GM06990 (cell line): ENCODE measurements around the gene RIMBP3C.
"Not testable (repeated sequence)": the region's sequence is repeated elsewhere in the genome, so short reads cannot be mapped to it uniquely, and the experiment has no call there.

Experiments used
- DNase-seq: peaks from one replicate; pipeline ENCODE4 v3.0.0-alpha.2; 2011; ENCODE audit not compliant: insufficient read length; ENCODE audit errors: extremely low read depth
- H3K27me3 ChIP-seq: replicated peaks from 2 replicates; pipeline ENCODE4 v1.6.0; 2011; ENCODE audit warnings: low read length; ENCODE audit not compliant: control insufficient read depth, insufficient read depth
- H3K36me3 ChIP-seq: 2 replicates; pipeline ENCODE4 v1.5.1; 2011; ENCODE audit warnings: low read length; ENCODE audit not compliant: control insufficient read depth, insufficient read depth
- H3K4me3 ChIP-seq: replicated peaks from 2 replicates; pipeline ENCODE4 v1.5.1; 2011; ENCODE audit warnings: low read depth, mild to moderate bottlenecking, control low read depth, low read length
- TF ChIP-seq, protein P1 (sequence below): IDR thresholded peaks from 2 replicates; pipeline ENCODE4 v1.5.1; 2011; ENCODE audit warnings: low read length, control low read depth, mild to moderate bottlenecking, inconsistent platforms; ENCODE audit not compliant: insufficient read depth, poor library complexity, severe bottlenecking

RIMBP3C gene

DNA sequence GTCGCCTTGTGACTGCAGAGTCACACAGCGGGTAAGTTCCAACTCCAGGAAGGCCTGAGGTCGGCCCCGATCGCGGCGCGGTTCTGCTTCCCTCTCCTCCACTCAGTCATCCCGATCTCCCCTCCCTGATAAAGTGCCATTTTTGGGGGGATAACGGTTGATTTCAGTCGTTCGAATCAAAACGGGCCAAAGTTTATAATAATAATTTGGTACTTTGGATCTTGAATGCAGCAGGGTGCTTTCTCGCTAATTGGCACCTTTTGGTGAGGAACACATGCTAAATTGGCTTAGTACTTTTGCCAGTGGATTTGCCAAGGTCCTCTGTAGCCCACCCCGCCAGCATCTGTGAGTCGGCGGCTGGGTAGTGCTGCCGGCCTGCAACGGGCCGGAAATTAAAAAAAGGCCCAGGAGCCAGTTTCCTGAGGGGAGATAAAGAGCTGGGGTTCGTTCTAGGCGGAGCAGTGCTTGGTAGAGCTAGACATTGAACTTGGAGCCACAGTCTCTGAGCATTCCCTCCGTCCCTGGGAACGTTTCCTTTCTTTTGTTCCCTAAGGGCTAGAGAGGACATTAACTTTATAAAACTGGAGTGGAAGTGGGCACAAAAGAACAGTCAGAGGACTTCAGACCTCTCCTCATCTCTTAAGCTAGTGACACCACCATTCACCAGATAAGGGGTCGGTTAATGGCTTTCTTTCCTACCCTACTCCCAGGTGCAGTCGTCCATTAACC, 17.2 kb upstream of the RIMBP3C start:
- peaks cover 4% of the 10 kb centered on the region for H3K36me3 ChIP-seq
- H3K27me3 ChIP-seq: no peaks in the 10 kb centered on the region
- no peak for DNase-seq
- peak overlapping the region; percentile 88 for H3K4me3 ChIP-seq
- TF ChIP-seq, protein P1, sequence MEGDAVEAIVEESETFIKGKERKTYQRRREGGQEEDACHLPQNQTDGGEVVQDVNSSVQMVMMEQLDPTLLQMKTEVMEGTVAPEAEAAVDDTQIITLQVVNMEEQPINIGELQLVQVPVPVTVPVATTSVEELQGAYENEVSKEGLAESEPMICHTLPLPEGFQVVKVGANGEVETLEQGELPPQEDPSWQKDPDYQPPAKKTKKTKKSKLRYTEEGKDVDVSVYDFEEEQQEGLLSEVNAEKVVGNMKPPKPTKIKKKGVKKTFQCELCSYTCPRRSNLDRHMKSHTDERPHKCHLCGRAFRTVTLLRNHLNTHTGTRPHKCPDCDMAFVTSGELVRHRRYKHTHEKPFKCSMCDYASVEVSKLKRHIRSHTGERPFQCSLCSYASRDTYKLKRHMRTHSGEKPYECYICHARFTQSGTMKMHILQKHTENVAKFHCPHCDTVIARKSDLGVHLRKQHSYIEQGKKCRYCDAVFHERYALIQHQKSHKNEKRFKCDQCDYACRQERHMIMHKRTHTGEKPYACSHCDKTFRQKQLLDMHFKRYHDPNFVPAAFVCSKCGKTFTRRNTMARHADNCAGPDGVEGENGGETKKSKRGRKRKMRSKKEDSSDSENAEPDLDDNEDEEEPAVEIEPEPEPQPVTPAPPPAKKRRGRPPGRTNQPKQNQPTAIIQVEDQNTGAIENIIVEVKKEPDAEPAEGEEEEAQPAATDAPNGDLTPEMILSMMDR: no peak

GRCh38 chr22:21567456-21568346, 16.4 kb upstream of the RIMBP3C start, which contains the start of gene UBE2L3:
TSS of gene UBE2L3 (plus strand) at chr22:21567714. CDS start at chr22:21567745, 31 bp downstream.
- no peaks in the 10 kb centered on the region for H3K36me3 ChIP-seq
- peak; percentile 87 for DNase-seq
- TF ChIP-seq, protein P1: no peak
- peak within 1 kb of the TSS; percentile 88 for H3K4me3 ChIP-seq
- H3K27me3 ChIP-seq: no peaks in the 10 kb centered on the region

DNA sequence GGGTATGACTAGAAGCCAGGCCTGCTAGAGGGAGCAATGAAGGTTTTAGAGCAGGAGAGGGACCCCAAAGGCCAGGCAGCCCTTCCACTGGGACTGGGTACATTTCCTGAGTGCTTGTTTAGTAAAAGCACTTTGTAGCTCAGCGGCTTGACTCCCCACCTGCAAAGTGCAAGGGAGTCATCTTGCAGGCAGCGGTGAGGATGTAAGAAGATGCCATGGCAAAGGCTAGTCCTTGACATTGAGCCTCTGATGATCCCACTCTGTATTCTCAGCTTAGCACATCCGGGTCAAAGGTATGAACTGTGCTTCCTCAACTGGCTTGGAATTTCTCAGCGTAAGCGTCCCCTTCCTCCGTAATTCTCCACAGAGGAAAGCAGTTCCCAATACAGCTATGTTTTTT, 13.2 kb upstream of the RIMBP3C start:
- no peak for DNase-seq
- TF ChIP-seq, protein P1: no peak
- H3K36me3 ChIP-seq: no peaks in the 10 kb centered on the region
- no peaks in the 10 kb centered on the region for H3K27me3 ChIP-seq
- no peak overlapping the region for H3K4me3 ChIP-seq

GRCh38 chr22:21563912-21564311, 12.7 kb upstream of the RIMBP3C start:
- DNase-seq: no peak
- H3K27me3 ChIP-seq: no peaks in the 10 kb centered on the region
- H3K36me3 ChIP-seq: no peaks in the 10 kb centered on the region
- TF ChIP-seq, protein P1: no peak
- H3K4me3 ChIP-seq: no peak overlapping the region

- not testable (repeated sequence) for DNase-seq, H3K27me3 ChIP-seq, H3K4me3 ChIP-seq, H3K36me3 ChIP-seq
These were observed 9.4 kb upstream of the RIMBP3C start for GRCh38 chr22:21560657-21561056.

GRCh38 chr22:21559345-21560125, 8.3 kb upstream of the RIMBP3C start:
- DNase-seq, H3K4me3 ChIP-seq, H3K27me3 ChIP-seq, H3K36me3 ChIP-seq: not testable (repeated sequence)

DNA sequence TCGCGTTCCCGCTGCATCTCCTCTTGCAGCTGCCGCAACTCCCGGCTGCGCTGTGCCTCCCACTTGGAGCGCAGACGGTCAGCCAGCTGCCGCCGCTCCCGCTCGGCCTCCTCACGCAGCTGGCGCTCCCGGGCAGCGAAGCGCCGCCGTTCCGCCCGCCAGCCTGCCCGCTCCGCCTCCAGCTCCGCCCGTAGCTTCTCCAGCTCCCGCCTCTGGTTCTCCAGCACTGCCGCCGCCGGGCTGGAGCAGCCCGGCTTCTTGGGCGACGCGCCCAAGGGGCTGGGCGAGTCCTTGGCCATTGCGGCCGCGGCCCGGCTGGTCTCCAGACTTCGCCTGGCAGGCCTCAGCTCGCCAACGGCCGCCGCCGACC, 598 bp downstream of the RIMBP3C start:
- not testable (repeated sequence) for H3K27me3 ChIP-seq, DNase-seq, H3K36me3 ChIP-seq, H3K4me3 ChIP-seq

DNA sequence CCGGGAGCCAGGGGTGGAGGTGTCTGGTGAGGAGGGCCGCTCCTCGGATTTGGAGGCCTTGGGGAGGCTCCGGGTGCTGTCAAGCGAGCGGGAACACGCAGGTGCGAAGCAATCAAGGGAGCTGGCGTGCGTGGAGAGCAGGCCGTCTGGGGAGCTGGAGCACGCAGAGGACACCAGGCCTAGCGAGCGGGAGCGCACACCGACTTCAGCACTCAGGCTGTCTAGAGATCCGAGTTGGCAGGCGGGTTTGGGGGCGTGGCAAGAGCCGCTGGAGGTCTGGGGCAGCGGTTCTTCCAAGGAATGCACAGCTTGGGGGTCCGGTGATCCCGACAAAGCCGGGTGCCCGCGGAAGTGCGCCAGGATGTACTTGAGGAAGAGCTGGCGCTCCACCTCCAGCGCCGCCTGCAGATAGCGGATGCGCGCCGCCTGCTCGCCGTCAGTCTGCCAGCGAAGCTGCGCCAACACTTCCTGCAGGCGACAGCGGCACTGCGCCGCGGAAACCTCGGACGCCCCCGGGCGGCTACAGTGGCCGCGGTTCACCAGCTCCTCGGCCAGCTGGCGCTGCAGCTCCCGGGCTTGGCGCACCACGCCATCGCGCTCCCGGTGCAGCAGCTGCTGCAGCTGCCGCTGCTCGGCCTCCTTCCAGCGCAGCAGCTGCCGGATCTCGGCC, 1.1 kb downstream of the RIMBP3C start:
- not testable (repeated sequence) for DNase-seq, H3K4me3 ChIP-seq, H3K36me3 ChIP-seq, H3K27me3 ChIP-seq

DNA sequence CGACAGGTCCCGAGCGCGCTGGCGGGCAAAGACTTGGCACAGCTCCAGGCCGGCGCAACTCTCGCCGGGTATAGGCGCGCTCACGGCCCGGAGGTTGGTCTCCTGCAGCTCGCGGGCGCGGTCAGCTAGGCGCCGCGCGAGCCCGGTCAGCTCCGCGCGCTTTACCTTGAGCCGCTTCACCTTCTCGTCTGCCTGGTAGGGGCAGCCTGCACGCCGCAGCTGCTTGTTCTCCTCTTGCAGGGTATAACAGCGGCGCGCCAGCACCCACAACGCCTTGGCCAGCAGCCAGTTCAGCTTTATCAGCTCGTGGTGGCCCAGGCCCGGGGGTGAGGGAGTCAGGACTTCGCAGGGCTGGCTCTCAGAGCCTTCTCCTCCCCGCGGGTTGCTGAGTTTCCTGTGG, 1.7 kb downstream of the RIMBP3C start:
- H3K36me3 ChIP-seq, DNase-seq, H3K27me3 ChIP-seq, H3K4me3 ChIP-seq: not testable (repeated sequence)
